Measurements from ENCODE around the gene SLC38A10. TPM values are rescaled to one million over a fixed set of nuclear protein-coding genes. Genes with fewer than 3 reads are reported as not detected.
A peak's percentile ranks its signal among the peaks of the same experiment; 100 is the strongest.

The SLC38A10 gene
- polyA plus RNA-seq, 1 donor from 2014 or later: 37.4 TPM

DNA sequence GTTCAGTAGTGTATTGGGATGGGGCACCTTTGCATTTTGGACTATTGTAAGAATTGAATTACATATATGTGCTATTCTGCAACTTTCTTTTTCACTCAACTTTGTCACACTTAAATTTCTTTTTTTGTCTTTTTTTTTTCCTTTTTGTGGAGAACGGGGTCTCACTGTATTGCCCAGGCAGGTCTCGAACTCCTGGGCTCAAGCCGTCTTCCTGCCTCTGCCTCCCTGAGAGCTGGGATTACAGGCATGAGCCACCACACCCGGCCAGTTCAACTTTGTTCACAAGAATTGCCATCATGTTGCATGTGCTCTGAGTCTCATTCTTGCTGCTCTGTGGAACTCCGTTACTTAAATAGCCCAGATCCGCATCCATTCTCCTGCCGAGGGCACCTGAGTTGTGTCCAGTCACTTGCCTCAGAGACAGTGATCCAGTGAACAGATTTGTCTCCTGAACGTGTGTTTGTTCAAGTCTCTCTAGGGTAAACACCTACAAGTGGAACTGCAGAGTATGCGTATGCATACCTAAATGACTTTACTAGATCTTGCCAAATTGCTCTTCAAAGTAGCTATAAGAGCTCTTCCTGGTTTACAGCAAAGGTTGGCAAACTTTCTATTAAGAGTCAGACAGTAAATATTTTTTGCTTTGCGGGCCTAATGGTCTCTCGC is 3.4 kb upstream of the SLC38A10 start:
- Histone ChIP-seq H3K27ac (ENCODE audit: low read length) (no peak overlapping the region), H3K36me3 (ENCODE audit: insufficient read depth, low read length) (no peaks in the 10 kb centered on the region), H4K20me1 (ENCODE audit: insufficient read depth) (no peaks in the 10 kb centered on the region), H3K4me3 (ENCODE audit: low read length) (no peak overlapping the region), H3K27me3 (ENCODE audit: insufficient read depth, low read depth, low read length) (no peaks in the 10 kb centered on the region), H3K9me3 (ENCODE audit: low read length) (no peaks in the 10 kb centered on the region), H3F3A (ENCODE audit: insufficient read depth, low read length, poor library complexity, severe bottlenecking) (no peaks in the 10 kb centered on the region), H3K9ac (ENCODE audit: low read length) (no peak overlapping the region), H3K9me2 (ENCODE audit: insufficient read depth, low read length) (no peaks in the 10 kb centered on the region), H3K4me2 (ENCODE audit: low read length) (no peak overlapping the region), H3K79me2 (replicated peaks; ENCODE audit: insufficient read depth, low read length) (peaks cover 16% of the 10 kb centered on the region), H2AFZ (ENCODE audit: low read depth, low read length) (no peak overlapping the region)
- no peak for TF ChIP-seq EP300 (conservative IDR thresholded peaks at IDR 0.05; ENCODE audit: poor library complexity, severe bottlenecking)
- TF ChIP-seq, protein P1, sequence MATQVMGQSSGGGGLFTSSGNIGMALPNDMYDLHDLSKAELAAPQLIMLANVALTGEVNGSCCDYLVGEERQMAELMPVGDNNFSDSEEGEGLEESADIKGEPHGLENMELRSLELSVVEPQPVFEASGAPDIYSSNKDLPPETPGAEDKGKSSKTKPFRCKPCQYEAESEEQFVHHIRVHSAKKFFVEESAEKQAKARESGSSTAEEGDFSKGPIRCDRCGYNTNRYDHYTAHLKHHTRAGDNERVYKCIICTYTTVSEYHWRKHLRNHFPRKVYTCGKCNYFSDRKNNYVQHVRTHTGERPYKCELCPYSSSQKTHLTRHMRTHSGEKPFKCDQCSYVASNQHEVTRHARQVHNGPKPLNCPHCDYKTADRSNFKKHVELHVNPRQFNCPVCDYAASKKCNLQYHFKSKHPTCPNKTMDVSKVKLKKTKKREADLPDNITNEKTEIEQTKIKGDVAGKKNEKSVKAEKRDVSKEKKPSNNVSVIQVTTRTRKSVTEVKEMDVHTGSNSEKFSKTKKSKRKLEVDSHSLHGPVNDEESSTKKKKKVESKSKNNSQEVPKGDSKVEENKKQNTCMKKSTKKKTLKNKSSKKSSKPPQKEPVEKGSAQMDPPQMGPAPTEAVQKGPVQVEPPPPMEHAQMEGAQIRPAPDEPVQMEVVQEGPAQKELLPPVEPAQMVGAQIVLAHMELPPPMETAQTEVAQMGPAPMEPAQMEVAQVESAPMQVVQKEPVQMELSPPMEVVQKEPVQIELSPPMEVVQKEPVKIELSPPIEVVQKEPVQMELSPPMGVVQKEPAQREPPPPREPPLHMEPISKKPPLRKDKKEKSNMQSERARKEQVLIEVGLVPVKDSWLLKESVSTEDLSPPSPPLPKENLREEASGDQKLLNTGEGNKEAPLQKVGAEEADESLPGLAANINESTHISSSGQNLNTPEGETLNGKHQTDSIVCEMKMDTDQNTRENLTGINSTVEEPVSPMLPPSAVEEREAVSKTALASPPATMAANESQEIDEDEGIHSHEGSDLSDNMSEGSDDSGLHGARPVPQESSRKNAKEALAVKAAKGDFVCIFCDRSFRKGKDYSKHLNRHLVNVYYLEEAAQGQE (IDR thresholded peaks at IDR 0.05; ENCODE audit: borderline replicate concordance): no peak
- no peak for TF ChIP-seq POLR2AphosphoS5 (IDR thresholded peaks at IDR 0.05)
- no peak for TF ChIP-seq EZH2 (IDR thresholded peaks at IDR 0.05; ENCODE audit: borderline replicate concordance, insufficient read depth, low read length, poor library complexity, severe bottlenecking)
- TF ChIP-seq MXI1 (conservative IDR thresholded peaks at IDR 0.05; ENCODE audit: poor library complexity, severe bottlenecking): no peak
- no peak for TF ChIP-seq TAF1 (IDR thresholded peaks at IDR 0.05; ENCODE audit: low read depth)
- no peak for TF ChIP-seq SMC3 (conservative IDR thresholded peaks at IDR 0.05; ENCODE audit: poor library complexity)
- TF ChIP-seq, protein P2, sequence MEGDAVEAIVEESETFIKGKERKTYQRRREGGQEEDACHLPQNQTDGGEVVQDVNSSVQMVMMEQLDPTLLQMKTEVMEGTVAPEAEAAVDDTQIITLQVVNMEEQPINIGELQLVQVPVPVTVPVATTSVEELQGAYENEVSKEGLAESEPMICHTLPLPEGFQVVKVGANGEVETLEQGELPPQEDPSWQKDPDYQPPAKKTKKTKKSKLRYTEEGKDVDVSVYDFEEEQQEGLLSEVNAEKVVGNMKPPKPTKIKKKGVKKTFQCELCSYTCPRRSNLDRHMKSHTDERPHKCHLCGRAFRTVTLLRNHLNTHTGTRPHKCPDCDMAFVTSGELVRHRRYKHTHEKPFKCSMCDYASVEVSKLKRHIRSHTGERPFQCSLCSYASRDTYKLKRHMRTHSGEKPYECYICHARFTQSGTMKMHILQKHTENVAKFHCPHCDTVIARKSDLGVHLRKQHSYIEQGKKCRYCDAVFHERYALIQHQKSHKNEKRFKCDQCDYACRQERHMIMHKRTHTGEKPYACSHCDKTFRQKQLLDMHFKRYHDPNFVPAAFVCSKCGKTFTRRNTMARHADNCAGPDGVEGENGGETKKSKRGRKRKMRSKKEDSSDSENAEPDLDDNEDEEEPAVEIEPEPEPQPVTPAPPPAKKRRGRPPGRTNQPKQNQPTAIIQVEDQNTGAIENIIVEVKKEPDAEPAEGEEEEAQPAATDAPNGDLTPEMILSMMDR (IDR thresholded peaks at IDR 0.05; ENCODE audit: poor library complexity, severe bottlenecking): no peak
- no peak for TF ChIP-seq RAD21 (conservative IDR thresholded peaks at IDR 0.05)

DNA sequence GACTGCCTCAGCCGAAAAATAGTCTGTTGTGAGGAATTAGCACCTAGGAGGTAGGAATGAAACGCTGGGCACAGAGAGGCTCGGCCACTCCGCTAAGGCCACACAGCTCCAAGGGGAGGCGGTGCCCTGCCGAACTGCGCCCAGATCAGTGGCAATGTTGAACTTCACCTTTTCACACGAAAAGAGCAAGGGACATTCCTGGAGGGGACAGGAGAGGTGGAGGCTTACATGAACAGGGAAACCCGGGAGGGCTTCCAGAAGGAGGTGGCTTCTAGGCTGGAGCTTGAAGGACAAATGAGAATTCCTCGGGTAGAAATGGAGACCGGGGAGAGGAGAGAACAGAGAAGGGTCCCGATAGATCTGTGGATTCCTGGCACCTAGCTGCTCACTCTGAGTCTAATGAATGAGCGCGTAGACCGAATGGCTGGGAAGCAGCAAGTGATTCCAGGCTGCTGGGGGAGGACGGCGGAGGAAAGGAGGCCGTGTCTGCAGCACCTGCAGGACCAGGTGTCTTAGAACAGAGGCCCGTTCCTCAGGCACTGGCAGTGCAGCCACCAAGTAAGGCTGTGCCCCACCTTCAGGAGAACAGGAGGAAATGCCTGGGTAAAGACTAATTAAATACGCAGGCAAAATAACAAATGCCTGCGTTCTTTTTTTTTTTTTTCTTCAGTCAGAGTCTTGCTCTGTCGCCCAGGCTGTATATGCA is 722 bp upstream of the SLC38A10 start:
- TF ChIP-seq RAD21 (conservative IDR thresholded peaks at IDR 0.05) (peak; percentile 0), POLR2AphosphoS5 (IDR thresholded peaks at IDR 0.05) (no peak)
- TF ChIP-seq, protein P2 (IDR thresholded peaks at IDR 0.05; ENCODE audit: poor library complexity, severe bottlenecking): peak; percentile 50
- H3K9ac ChIP-seq (ENCODE audit: low read length): peak overlapping the region; percentile 91
- H3K9me3 ChIP-seq (ENCODE audit: low read length): no peaks in the 10 kb centered on the region
- peak overlapping the region; percentile 100 for H2AFZ ChIP-seq (ENCODE audit: low read depth, low read length)
- peak overlapping the region; percentile 61 for H3K4me2 ChIP-seq (ENCODE audit: low read length)
- H3F3A ChIP-seq (ENCODE audit: insufficient read depth, low read length, poor library complexity, severe bottlenecking): no peaks in the 10 kb centered on the region
- H3K27me3 ChIP-seq (ENCODE audit: insufficient read depth, low read depth, low read length): no peaks in the 10 kb centered on the region
- no peaks in the 10 kb centered on the region for H4K20me1 ChIP-seq (ENCODE audit: insufficient read depth)
- peaks cover 16% of the 10 kb centered on the region for H3K79me2 ChIP-seq (replicated peaks; ENCODE audit: insufficient read depth, low read length)
- no peaks in the 10 kb centered on the region for H3K36me3 ChIP-seq (ENCODE audit: insufficient read depth, low read length)
- peak overlapping the region; percentile 69 for H3K27ac ChIP-seq (ENCODE audit: low read length)
- peak overlapping the region; percentile 98 for H3K4me3 ChIP-seq (ENCODE audit: low read length)
- H3K9me2 ChIP-seq (ENCODE audit: insufficient read depth, low read length): no peaks in the 10 kb centered on the region
